HG02970 (cell line): Measurements from ENCODE around the gene KLK14.

Experiments
- ATAC-seq: cut with Tn5 transposase; IDR thresholded peaks from one replicate; pipeline ENCODE4 v1.9.1; 2021; ENCODE audit warnings: mild to moderate bottlenecking, moderate library complexity, moderate number of reproducible peaks; ENCODE audit not compliant: unreplicated experiment, low FRiP score

Gene KLK14

GRCh38 chr19:51108805-51109146 lies 26.1 kb upstream of the KLK14 start:
- peak; percentile 31 for ATAC-seq

DNA sequence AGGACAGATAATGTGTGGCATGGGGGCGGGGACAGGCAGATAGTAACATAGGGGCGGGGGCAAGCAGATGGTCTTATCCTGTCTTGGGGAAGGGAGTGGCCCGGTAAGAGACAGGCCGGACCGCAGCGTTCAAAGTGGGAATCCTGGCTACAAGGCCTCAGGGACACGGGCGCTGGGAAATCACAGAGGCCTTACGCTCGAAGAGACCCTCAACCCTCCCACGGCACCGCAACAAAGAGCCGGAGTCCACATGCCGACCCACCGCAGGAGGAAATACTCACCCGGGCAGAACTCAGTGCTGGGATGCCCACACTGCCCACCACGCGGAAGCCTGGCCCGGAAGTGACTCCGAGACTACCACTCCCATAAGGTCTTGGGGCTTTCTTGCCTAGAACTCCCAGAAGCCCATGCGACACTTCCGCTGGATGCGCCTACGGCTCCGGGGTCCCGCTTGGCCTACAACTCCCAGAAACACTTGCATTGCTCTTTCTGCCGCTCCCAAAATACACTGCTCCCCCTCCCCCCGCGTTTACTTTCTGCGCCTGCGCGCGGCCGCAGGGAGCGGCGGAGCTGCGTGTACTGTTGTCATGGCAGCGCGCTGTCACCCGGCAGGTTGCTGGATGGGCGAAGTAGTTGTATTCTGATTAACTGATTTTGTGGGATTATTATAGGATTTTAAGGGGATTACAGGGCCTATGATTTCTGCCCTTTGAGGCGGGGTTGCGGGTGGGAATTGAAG lies 25.5 kb upstream of the KLK14 start, which contains the start of gene CTU1:
TSS of gene CTU1 (minus strand) at position 344 of the 739 bp plus-strand sequence. CDS start 3,840 bp downstream, outside the sequence.
- ATAC-seq = peak; percentile 97

- no peak for ATAC-seq
Observed at GRCh38 chr19:51107406-51108065, 24.8 kb upstream of the KLK14 start.

DNA sequence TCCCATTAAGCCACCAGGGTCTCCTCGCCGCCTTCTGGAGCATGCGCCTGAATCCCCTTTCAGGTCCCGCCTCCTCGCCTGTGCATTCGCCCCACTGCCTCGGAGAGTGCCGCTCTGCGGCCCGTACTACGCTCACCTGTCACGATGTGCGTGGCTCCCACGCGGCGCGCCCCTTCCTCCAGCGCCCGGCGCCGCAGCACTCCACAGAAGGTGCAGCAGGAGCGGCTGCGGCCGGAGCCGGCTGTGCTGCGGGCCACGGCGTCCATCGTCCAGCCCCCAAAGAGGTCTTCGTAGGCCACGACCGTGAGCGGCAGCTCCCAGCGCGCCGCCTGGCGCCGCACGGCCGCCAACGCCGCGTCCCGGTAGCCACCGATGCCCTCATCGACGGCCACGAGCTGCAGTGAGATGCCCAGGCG lies 21.2 kb upstream of the KLK14 start:
- ATAC-seq = no peak

DNA sequence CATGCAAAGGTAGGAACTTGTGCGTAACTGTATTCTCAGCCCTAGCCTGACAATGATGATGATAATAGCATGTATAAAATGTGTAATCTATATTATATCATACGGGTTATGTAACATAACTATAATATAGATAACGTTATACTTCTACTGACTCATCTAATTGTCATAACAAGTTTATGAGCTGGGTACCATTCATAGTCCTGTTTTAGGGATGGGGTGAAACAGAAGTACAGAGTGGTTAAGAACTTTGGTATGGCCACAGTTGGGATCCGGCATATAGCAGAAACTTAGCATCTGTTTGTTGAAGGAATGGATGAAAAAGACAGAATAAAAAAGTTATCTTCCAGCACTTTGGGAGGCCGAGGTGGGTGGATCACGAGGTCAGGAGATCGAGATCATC lies 20.3 kb upstream of the KLK14 start:
- no peak for ATAC-seq

- no peak for ATAC-seq
Observed at GRCh38 chr19:51101171-51101865, 18.6 kb upstream of the KLK14 start.

DNA sequence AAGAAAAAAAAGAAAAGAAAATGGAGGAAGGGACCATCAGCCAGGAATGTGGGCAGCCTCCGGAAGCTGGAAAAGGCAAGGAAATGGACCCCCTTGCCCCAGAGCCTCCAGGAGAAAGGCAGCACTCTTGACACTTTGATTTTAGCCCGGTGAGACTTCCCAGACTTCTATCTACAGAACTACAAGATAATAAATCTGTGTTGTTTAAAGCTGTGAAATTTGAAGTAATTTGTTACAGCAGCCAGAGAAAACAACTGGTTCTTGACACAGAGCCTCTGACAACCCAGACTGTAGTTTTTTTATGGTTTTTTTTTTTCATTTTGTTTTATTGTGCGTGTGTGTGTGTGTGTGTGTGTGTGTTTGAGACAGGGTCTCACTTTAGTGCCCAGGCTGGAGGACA lies 17.9 kb upstream of the KLK14 start:
- no peak for ATAC-seq

DNA sequence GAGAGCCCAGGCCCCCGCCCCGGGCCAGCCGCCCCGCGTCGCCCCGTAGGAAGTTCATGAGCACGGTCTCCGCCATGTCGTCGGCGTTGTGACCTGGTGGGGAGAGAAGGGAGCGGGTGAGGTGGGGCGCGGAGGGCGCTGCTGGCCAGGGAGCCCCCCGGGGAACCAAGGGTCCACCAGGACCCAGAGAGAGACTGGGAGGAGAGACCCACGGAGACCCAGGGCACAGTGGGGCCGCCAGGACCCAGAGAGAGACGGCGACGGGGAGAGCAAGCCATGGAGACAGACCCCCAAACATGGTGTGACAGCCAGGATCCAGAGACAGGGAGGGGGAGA lies 16.3 kb upstream of the KLK14 start:
- no peak for ATAC-seq

- ATAC-seq = no peak
Observed at GRCh38 chr19:51098365-51099046, 15.8 kb upstream of the KLK14 start.

DNA sequence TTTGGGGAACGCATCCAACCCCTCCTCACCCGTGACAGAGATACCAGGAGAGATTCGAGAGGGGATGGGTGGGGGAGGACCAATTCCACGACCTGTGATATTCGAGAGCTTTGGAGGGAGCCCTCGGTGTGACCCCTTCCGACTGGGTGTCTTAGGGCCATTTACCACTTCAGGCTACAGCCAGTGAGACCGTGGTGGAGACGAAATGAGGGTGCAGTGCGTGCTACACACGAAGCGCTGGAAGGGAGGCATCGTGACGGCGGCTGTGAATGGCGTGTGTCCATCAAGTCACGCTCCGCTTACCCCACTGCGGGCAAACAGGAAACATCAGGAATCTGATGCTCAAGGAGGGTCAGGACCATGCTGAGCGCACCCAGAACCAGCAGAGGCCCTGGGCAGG lies 15.1 kb upstream of the KLK14 start:
- no peak for ATAC-seq

GRCh38 chr19:51097166-51097738 lies 14.6 kb upstream of the KLK14 start:
- no peak for ATAC-seq

GRCh38 chr19:51096473-51097165 lies 13.9 kb upstream of the KLK14 start:
- ATAC-seq = no peak

- ATAC-seq = no peak
Observed at GRCh38 chr19:51094696-51095279, 12.1 kb upstream of the KLK14 start.

GRCh38 chr19:51093510-51094345 lies 11.0 kb upstream of the KLK14 start:
- ATAC-seq = no peak

DNA sequence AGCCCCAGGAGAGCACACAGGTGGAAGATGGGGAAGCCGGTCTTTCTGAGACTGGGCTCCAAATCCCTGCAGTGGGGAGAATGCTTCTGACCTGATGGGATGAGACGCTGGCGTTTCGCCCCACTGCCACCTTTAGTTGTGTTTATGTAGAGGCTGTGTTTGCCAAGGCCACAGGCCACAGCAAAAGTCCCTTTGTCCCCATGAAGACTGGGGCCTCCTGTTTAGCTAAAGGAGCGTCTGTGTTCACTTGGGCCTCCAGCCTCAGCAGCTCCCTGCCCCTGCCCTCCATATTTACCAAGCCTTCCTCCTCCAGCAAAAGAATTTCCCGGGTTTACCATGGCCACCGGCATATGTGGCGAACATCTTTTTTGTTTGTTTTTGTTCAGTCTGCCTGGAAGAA lies 10.4 kb upstream of the KLK14 start:
- no peak for ATAC-seq

- ATAC-seq = no peak
Observed at GRCh38 chr19:51091895-51092873, 9.5 kb upstream of the KLK14 start.

DNA sequence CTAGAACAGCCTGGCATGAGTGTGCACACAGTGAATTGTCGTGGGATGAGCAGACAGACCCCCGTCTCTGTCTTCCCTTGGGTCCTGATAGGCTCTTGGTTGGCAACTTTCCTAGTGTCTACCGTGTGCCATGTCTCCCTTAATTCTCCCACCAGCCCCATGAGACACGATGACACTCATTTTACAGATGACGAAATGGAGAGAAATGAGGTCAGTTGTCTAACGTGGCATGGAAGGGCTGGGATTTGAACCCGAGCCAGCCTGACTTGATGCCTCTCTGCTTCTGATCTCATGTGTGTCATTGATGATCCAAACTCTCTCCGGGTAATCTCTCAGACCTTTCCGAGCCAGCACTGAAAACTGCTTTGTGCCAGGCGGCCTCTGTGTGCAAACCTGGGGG lies 8.4 kb upstream of the KLK14 start:
- no peak for ATAC-seq

DNA sequence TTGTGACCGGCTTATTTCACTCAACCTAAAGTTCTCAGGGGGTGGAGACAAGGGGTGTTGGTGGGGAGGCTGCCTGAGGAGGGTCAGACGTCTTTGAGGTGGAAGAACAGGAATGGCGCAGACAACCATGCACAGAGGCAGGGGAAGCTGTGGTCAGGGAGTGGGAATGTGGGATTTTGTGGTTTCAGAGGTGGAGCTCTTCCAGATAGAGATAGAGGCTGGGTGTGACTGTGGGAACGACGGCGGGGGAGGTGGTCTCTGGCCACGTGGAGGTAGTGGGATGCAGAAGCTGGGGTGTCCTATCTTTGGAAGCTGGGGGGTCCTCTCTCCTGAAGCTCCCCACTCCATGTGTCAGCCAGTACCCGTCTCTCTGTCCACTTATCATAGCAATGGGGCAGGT lies 7.8 kb upstream of the KLK14 start:
- no peak for ATAC-seq
